22Rv1 (cell line): ENCODE results near the gene EIF2B1.
"Not testable (repeated sequence)": the region's sequence is repeated elsewhere in the genome, so short reads cannot be mapped to it uniquely, and the experiment has no call there.

Experiments
- ZFX ChIP-seq: fragments of 450-650 bp; IDR thresholded peaks from 2 replicates; pipeline ENCODE4 v1.6.1; 2017; ENCODE audit warnings: antibody characterized with exemption, borderline replicate concordance
- TF ChIP-seq, protein P1 (sequence below): fragments of 450-650 bp; IDR thresholded peaks from 2 replicates; pipeline ENCODE4 v1.5.1; 2017; ENCODE audit warnings: mild to moderate bottlenecking

DNA sequence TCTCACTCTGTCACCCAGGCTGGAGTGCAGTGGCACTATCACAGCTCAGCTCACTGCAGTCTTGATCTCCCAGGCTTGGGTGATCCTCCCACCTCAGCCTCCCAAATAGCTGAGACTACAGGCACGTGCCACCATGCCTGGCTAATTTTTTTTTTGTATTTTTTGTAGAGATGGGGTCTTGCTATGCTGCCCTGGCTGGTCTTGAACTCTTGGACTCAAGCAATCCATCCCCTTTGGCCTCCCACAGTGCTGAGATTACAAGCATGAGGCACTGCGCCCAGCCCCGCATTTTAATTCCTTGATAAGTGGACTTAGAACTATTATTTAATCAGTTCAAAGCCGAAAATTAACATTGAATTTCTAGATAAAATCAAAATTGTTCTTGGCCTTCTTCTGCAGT is 54.7 kb downstream of the EIF2B1 start:
- TF ChIP-seq, protein P1, sequence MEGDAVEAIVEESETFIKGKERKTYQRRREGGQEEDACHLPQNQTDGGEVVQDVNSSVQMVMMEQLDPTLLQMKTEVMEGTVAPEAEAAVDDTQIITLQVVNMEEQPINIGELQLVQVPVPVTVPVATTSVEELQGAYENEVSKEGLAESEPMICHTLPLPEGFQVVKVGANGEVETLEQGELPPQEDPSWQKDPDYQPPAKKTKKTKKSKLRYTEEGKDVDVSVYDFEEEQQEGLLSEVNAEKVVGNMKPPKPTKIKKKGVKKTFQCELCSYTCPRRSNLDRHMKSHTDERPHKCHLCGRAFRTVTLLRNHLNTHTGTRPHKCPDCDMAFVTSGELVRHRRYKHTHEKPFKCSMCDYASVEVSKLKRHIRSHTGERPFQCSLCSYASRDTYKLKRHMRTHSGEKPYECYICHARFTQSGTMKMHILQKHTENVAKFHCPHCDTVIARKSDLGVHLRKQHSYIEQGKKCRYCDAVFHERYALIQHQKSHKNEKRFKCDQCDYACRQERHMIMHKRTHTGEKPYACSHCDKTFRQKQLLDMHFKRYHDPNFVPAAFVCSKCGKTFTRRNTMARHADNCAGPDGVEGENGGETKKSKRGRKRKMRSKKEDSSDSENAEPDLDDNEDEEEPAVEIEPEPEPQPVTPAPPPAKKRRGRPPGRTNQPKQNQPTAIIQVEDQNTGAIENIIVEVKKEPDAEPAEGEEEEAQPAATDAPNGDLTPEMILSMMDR: not testable (repeated sequence)
- TF ChIP-seq ZFX: not testable (repeated sequence)
